ENCODE data around the gene ZNF346.
A peak's percentile ranks its signal among the peaks of the same experiment; 100 is the strongest.

ZNF346 gene

DNA sequence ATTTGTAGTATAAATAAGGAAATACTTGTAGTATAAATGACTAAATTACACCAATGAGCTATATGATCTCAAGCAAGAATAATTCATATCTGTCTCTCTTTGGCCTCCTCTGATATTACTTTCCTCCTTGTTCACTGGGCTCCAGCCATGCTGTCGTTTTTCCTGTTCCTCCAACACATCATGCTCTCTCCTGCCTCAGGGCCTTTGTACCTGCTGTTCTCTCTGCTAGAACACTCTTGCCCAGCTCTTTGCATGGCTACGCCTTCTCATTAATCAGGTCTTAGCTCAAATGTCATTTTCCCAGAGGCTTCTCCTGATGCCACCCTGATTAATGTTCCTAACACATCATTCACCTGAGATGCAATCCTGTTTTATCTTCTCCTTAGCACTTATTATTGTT lies 2.5 kb upstream of the ZNF346 start:
- DNase-seq (no peak), ATAC-seq (ENCODE audit: insufficient read depth, low read depth) (no peak)
- Histone ChIP-seq H2AFZ (ENCODE audit: low read depth, low read length) (no peak overlapping the region), H3K27me3 (ENCODE audit: insufficient read depth, low read length, poor library complexity) (no peaks in the 10 kb centered on the region), H4K20me1 (ENCODE audit: insufficient read depth, low read length) (no peaks in the 10 kb centered on the region; the same call in 1 of the 2 replicates), H3K4me3 (ENCODE audit: low read depth in 1 of 2, low read length in 2 of 2) (no peak overlapping the region), H3K4me2 (ENCODE audit: insufficient read depth, low read length) (no peak overlapping the region), H3K79me2 (ENCODE audit: insufficient read depth, low read length) (peaks cover 46% of the 10 kb centered on the region), H3K27ac (ENCODE audit: low read length) (no peak overlapping the region), H3K4me1 (ENCODE audit: insufficient read depth, low read length) (peaks cover 33% of the 10 kb centered on the region), H3K9me3 (ENCODE audit: insufficient read depth, low read length, severe bottlenecking) (no peaks in the 10 kb centered on the region), H3K36me3 (ENCODE audit: insufficient read depth, low read length) (peaks cover 9% of the 10 kb centered on the region), H3K9ac (ENCODE audit: low read depth, low read length) (no peak overlapping the region)
- TF ChIP-seq, protein P1, sequence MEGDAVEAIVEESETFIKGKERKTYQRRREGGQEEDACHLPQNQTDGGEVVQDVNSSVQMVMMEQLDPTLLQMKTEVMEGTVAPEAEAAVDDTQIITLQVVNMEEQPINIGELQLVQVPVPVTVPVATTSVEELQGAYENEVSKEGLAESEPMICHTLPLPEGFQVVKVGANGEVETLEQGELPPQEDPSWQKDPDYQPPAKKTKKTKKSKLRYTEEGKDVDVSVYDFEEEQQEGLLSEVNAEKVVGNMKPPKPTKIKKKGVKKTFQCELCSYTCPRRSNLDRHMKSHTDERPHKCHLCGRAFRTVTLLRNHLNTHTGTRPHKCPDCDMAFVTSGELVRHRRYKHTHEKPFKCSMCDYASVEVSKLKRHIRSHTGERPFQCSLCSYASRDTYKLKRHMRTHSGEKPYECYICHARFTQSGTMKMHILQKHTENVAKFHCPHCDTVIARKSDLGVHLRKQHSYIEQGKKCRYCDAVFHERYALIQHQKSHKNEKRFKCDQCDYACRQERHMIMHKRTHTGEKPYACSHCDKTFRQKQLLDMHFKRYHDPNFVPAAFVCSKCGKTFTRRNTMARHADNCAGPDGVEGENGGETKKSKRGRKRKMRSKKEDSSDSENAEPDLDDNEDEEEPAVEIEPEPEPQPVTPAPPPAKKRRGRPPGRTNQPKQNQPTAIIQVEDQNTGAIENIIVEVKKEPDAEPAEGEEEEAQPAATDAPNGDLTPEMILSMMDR (IDR thresholded peaks at IDR 0.05; ENCODE audit: borderline replicate concordance, extremely low read depth, low read length, poor library complexity, severe bottlenecking) = no peak
- no peak for TF ChIP-seq EZH2 (IDR thresholded peaks at IDR 0.05; ENCODE audit: borderline replicate concordance, low read depth, low read length, severe bottlenecking)

- Histone ChIP-seq H2AFZ (ENCODE audit: low read depth, low read length) (peak overlapping the region; percentile 97), H3K27me3 (ENCODE audit: insufficient read depth, low read length, poor library complexity) (no peaks in the 10 kb centered on the region), H3K4me3 (ENCODE audit: low read depth in 1 of 2, low read length in 2 of 2) (peak overlapping the region; percentile 65 to 81), H3K36me3 (ENCODE audit: insufficient read depth, low read length) (peaks cover 29% of the 10 kb centered on the region), H3K27ac (ENCODE audit: low read length) (peak overlapping the region; percentile 90), H3K9ac (ENCODE audit: low read depth, low read length) (peak overlapping the region; percentile 94), H3K4me1 (ENCODE audit: insufficient read depth, low read length) (peaks cover 39% of the 10 kb centered on the region), H3K79me2 (ENCODE audit: insufficient read depth, low read length) (peaks cover 76% of the 10 kb centered on the region), H3K9me3 (ENCODE audit: insufficient read depth, low read length, severe bottlenecking) (no peaks in the 10 kb centered on the region), H4K20me1 (ENCODE audit: insufficient read depth, low read length) (no peaks in the 10 kb centered on the region; the same call in 1 of the 2 replicates), H3K4me2 (ENCODE audit: insufficient read depth, low read length) (peak overlapping the region; percentile 82)
- DNase-seq (no peak), ATAC-seq (ENCODE audit: insufficient read depth, low read depth) (peak; percentile 6; the same call in 1 of the 3 replicates)
- TF ChIP-seq, protein P1 (IDR thresholded peaks at IDR 0.05; ENCODE audit: borderline replicate concordance, extremely low read depth, low read length, poor library complexity, severe bottlenecking) = no peak
- no peak for TF ChIP-seq EZH2 (IDR thresholded peaks at IDR 0.05; ENCODE audit: borderline replicate concordance, low read depth, low read length, severe bottlenecking)
Observed at GRCh38 chr5:177023303-177023664, 788 bp downstream of the ZNF346 start.

DNA sequence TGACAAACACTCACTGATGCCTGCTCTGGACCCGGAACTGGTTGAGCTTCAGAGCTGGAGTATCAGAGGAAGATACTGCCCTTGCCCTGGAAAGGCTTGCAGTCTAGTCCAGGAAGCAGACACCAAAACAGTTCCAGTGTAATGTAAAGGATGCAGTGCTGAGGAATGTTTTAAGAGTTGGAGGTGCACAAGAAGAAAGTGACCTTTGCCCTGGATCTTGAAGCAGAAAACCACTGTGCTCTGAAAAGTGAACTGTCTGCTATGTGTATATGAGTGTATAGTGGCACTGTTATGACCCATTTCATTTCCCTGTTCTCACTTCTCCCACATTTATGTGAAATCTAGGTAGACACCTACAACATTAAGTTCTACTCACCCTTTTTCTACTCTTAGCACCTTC lies 2.1 kb downstream of the ZNF346 start:
- TF ChIP-seq EZH2 (IDR thresholded peaks at IDR 0.05; ENCODE audit: borderline replicate concordance, low read depth, low read length, severe bottlenecking) = no peak
- Histone ChIP-seq H3K9ac (ENCODE audit: low read depth, low read length) (no peak overlapping the region), H3K4me2 (ENCODE audit: insufficient read depth, low read length) (peak overlapping the region; percentile 82), H3K4me1 (ENCODE audit: insufficient read depth, low read length) (peaks cover 39% of the 10 kb centered on the region), H2AFZ (ENCODE audit: low read depth, low read length) (no peak overlapping the region), H3K4me3 (ENCODE audit: low read depth in 1 of 2, low read length in 2 of 2) (peak overlapping the region in 1 of 2 experiments; percentile 3; a peak in 2 of 4 replicates), H3K27ac (ENCODE audit: low read length) (no peak overlapping the region), H3K79me2 (ENCODE audit: insufficient read depth, low read length) (peaks cover 87% of the 10 kb centered on the region), H3K36me3 (ENCODE audit: insufficient read depth, low read length) (peaks cover 36% of the 10 kb centered on the region), H3K27me3 (ENCODE audit: insufficient read depth, low read length, poor library complexity) (no peaks in the 10 kb centered on the region), H4K20me1 (ENCODE audit: insufficient read depth, low read length) (no peaks in the 10 kb centered on the region; the same call in 1 of the 2 replicates), H3K9me3 (ENCODE audit: insufficient read depth, low read length, severe bottlenecking) (no peaks in the 10 kb centered on the region)
- ATAC-seq (ENCODE audit: insufficient read depth, low read depth) = no peak
- DNase-seq = no peak

- no peak overlapping the region; a peak in 1 of 4 replicates for H3K4me3 ChIP-seq (ENCODE audit: low read depth in 1 of 2, low read length in 2 of 2)
- peaks cover 90% of the 10 kb centered on the region for H3K79me2 ChIP-seq (ENCODE audit: insufficient read depth, low read length)
- H3K4me1 ChIP-seq (ENCODE audit: insufficient read depth, low read length) = peaks cover 39% of the 10 kb centered on the region
- H3K27ac ChIP-seq (ENCODE audit: low read length) = no peak overlapping the region
- no peak for ATAC-seq (ENCODE audit: insufficient read depth, low read depth)
- no peak for DNase-seq
- H3K27me3 ChIP-seq (ENCODE audit: insufficient read depth, low read length, poor library complexity) = no peaks in the 10 kb centered on the region
- H3K9ac ChIP-seq (ENCODE audit: low read depth, low read length) = no peak overlapping the region
- H2AFZ ChIP-seq (ENCODE audit: low read depth, low read length) = no peak overlapping the region
- peak overlapping the region; percentile 82; the same call in 1 of the 2 replicates for H3K4me2 ChIP-seq (ENCODE audit: insufficient read depth, low read length)
- H3K9me3 ChIP-seq (ENCODE audit: insufficient read depth, low read length, severe bottlenecking) = no peaks in the 10 kb centered on the region
- peaks cover 40% of the 10 kb centered on the region for H3K36me3 ChIP-seq (ENCODE audit: insufficient read depth, low read length)
- H4K20me1 ChIP-seq (ENCODE audit: insufficient read depth, low read length) = no peaks in the 10 kb centered on the region; the same call in 1 of the 2 replicates
- TF ChIP-seq EZH2 (IDR thresholded peaks at IDR 0.05; ENCODE audit: borderline replicate concordance, low read depth, low read length, severe bottlenecking) = no peak
- TF ChIP-seq, protein P1 (IDR thresholded peaks at IDR 0.05; ENCODE audit: borderline replicate concordance, extremely low read depth, low read length, poor library complexity, severe bottlenecking) = no peak
Observed at GRCh38 chr5:177025101-177025601, 2.7 kb downstream of the ZNF346 start.
